Muscle layer of colon (tissue), 2 donors: ENCODE results near the gene UBE2J2.

Source experiments
- H3K27ac ChIP-seq: one replicate; pipeline ENCODE4 v1.7.0; 2013; ENCODE audit warnings: low read depth, mild to moderate bottlenecking, low read length, moderate library complexity
- H3K27me3 ChIP-seq, 2 donors: one replicate each; pipeline ENCODE4 v1.7.0; 2013; ENCODE audit warnings: low read length in 2 of 2, mild to moderate bottlenecking in 2 of 2; ENCODE audit not compliant: insufficient read depth in 2 of 2, control insufficient read depth in 1 of 2
- H3K36me3 ChIP-seq: one replicate; pipeline ENCODE4 v1.7.0; 2013; ENCODE audit warnings: mild to moderate bottlenecking, low read length; ENCODE audit not compliant: insufficient read depth
- H3K4me1 ChIP-seq: one replicate; pipeline ENCODE4 v1.7.0; 2013; ENCODE audit warnings: mild to moderate bottlenecking, low read length; ENCODE audit not compliant: insufficient read depth
- H3K4me3 ChIP-seq, 2 donors: one replicate each; pipeline ENCODE4 v1.7.0; 2013; ENCODE audit warnings: low read length in 2 of 2, low read depth in 1 of 2, mild to moderate bottlenecking in 1 of 2, moderate library complexity in 1 of 2
- H3K9ac ChIP-seq: one replicate; pipeline ENCODE4 v1.7.0; 2013; ENCODE audit warnings: low read length
- H3K9me3 ChIP-seq: one replicate; pipeline ENCODE4 v1.7.0; 2013; ENCODE audit warnings: mild to moderate bottlenecking, low read length
- donor health status: abdominal sarcoma.
- donor health status: Adenocarcinoma of cecum.

UBE2J2 gene

DNA sequence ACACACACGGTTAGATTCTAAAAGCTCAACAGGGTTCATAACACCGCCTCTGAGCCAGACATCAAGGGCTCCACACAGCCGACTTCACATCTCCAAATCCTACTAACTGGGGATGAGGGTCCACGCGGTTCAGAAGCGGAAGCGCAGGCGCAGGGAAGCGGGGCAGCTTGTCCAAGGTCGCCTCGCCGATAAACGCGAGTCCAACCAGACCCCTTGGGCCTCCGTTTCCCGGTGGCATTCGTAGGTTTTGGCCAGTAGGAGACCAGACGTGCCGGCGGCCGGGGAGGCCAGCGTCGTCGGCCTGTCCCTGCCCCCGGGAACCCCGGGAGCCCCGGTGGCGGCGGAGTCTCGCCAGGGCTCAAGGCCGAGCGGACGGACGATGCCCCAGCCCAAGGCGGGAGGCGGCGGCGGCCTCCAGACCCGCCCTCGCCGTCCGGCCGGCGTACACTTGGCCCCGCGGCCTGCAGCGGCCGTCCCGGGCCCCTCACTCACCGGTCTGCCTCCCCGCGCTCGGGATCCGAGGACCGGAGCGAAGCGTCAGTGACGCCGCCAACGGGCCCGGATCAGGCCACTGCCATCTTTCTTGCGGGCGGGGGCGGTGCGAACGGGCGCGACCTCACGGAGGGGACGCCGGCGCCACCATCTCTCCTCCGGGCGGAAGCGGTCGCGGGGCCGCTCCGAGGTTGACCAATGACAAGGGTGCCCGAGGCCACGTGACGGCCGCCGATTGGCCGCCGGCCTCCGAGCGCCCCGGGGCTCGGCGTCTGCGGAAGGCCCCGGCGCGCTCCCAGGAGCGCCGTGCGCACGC is 42.0 kb downstream of the UBE2J2 start, which contains the start of gene SDF4:
Gene SDF4, minus strand, starts transcription at position 602 of the 808 bp plus-strand sequence. CDS start 3,229 bp downstream, outside the sequence.
- Histone ChIP-seq H3K27ac (peak within 1 kb of the TSS; percentile 75), H3K9me3 (no peaks in the 10 kb centered on the region), H3K36me3 (peaks cover 17% of the 10 kb centered on the region), H3K9ac (peak within 1 kb of the TSS; percentile 76), H3K4me3 (peak within 1 kb of the TSS; percentile 66 to 99), H3K4me1 (peaks cover 25% of the 10 kb centered on the region), H3K27me3 (peaks cover 0 to 2% of the 10 kb centered on the region in 2 donors)

- Histone ChIP-seq H3K9ac (peak overlapping the region; percentile 76), H3K27ac (peak overlapping the region; percentile 75), H3K36me3 (peaks cover 19% of the 10 kb centered on the region), H3K27me3 (no peaks in the 10 kb centered on the region), H3K4me3 (peak overlapping the region; percentile 66 to 99), H3K4me1 (peaks cover 25% of the 10 kb centered on the region), H3K9me3 (no peaks in the 10 kb centered on the region)
Observed at GRCh38 chr1:1230656-1231399, 42.8 kb downstream of the UBE2J2 start.

- Histone ChIP-seq H3K36me3 (peaks cover 30% of the 10 kb centered on the region), H3K9me3 (no peaks in the 10 kb centered on the region), H3K4me1 (peaks cover 25% of the 10 kb centered on the region), H3K9ac (no peak overlapping the region), H3K27me3 (no peaks in the 10 kb centered on the region), H3K27ac (no peak overlapping the region), H3K4me3 (peak overlapping the region in 1 of 2 donors; percentile 99)
Observed at GRCh38 chr1:1229770-1230169, 43.9 kb downstream of the UBE2J2 start.

DNA sequence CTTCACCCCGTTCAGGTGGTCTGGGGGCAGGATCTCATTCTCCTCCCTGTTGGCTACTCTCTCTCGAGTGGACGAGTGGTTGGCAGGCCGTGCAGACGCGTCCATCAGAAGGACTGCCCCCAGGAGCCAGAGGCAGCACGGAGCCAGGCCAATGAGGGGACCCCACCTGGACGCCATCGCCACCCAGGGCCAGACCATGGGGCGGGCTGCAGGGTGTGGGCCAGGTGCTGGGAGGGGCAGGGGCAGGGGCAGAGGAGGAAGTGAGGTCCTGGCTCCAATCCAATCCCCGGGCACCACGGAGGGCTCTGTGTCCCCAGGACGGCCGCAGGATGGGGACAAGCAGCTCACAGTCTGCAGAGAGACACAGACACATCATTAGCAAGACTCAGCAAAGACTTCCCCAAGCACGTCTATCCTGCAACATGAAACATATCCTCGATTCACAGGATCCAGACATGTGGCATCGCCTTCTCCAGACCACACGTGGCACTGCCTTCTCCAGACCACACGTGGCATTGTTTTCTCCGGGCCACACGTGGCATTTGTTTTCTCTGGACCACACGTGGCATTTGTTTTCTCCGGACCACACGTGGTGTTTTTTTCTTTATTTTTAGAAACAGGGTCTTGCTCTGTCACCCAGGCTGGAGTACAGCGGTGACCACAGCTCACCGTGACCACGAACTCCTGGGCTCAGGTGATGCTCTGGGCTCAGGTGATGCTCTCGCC is 44.9 kb downstream of the UBE2J2 start:
- H3K4me1 ChIP-seq, result peaks cover 25% of the 10 kb centered on the region
- H3K4me3 ChIP-seq, result no peak overlapping the region
- no peaks in the 10 kb centered on the region for H3K27me3 ChIP-seq
- H3K9me3 ChIP-seq, result no peaks in the 10 kb centered on the region
- no peak overlapping the region for H3K27ac ChIP-seq
- no peak overlapping the region for H3K9ac ChIP-seq
- peaks cover 25% of the 10 kb centered on the region for H3K36me3 ChIP-seq

DNA sequence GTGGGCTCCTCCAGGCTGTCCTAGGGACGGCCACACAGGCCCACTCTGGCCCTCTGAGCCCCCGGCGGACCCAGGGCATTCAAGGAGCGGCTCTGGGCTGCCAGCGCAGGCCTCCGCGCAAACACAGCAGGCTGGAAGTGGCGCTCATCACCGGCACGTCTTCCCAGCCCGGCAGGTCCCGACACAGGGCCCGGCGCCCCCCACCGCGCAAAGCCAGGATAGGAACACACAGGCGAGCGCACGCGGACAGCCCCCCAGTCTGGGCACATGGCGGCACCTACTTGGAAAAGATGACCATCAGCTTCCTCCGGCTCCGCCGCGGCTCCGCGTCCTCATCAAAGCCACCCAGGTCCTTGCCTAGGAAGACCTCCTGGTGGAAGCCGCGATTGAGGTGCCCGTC is 45.5 kb downstream of the UBE2J2 start:
- no peak overlapping the region for H3K9ac ChIP-seq
- peaks cover 25% of the 10 kb centered on the region for H3K4me1 ChIP-seq
- peaks cover 26% of the 10 kb centered on the region for H3K36me3 ChIP-seq
- no peak overlapping the region for H3K4me3 ChIP-seq
- no peaks in the 10 kb centered on the region for H3K9me3 ChIP-seq
- no peak overlapping the region for H3K27ac ChIP-seq
- H3K27me3 ChIP-seq, result no peaks in the 10 kb centered on the region

GRCh38 chr1:1227386-1227785 is 46.3 kb downstream of the UBE2J2 start:
- Histone ChIP-seq H3K27me3 (no peaks in the 10 kb centered on the region), H3K27ac (no peak overlapping the region), H3K9ac (no peak overlapping the region), H3K4me3 (no peak overlapping the region), H3K9me3 (no peaks in the 10 kb centered on the region), H3K36me3 (peaks cover 34% of the 10 kb centered on the region), H3K4me1 (peaks cover 21% of the 10 kb centered on the region)

- Histone ChIP-seq H3K27me3 (no peaks in the 10 kb centered on the region), H3K4me1 (peaks cover 21% of the 10 kb centered on the region), H3K36me3 (peaks cover 35% of the 10 kb centered on the region), H3K9ac (no peak overlapping the region), H3K4me3 (no peak overlapping the region), H3K9me3 (no peaks in the 10 kb centered on the region), H3K27ac (no peak overlapping the region)
Observed at GRCh38 chr1:1226566-1227362, 46.9 kb downstream of the UBE2J2 start.

DNA sequence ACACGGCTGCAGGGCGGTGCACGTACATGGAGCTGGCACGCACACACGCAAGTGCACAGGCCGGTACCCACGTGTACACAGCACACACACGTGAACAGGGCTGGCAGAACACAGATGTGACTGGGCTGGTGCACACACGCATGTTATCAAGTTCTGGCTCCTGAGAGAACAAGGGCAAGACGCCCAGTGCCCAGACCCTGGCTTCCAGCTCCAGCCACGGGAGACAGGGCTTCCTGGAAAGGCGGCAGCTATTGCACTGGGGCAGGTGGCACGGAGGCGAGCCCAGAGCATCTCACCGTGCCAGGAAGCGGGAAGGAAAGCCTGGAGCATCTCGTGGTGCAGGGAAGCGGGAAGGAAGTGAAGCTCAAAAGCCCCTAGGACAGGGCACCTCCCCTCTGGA is 47.7 kb downstream of the UBE2J2 start:
- Histone ChIP-seq H3K4me3 (no peak overlapping the region), H3K9ac (no peak overlapping the region), H3K36me3 (peaks cover 39% of the 10 kb centered on the region), H3K27me3 (no peaks in the 10 kb centered on the region), H3K9me3 (no peaks in the 10 kb centered on the region), H3K4me1 (peaks cover 17% of the 10 kb centered on the region), H3K27ac (no peak overlapping the region)

GRCh38 chr1:1225238-1225845 is 48.3 kb downstream of the UBE2J2 start:
- H3K9me3 ChIP-seq, result no peaks in the 10 kb centered on the region
- peaks cover 39% of the 10 kb centered on the region for H3K36me3 ChIP-seq
- no peak overlapping the region for H3K4me3 ChIP-seq
- H3K9ac ChIP-seq, result no peak overlapping the region
- H3K27me3 ChIP-seq, result no peaks in the 10 kb centered on the region
- H3K4me1 ChIP-seq, result peaks cover 12% of the 10 kb centered on the region
- no peak overlapping the region for H3K27ac ChIP-seq

DNA sequence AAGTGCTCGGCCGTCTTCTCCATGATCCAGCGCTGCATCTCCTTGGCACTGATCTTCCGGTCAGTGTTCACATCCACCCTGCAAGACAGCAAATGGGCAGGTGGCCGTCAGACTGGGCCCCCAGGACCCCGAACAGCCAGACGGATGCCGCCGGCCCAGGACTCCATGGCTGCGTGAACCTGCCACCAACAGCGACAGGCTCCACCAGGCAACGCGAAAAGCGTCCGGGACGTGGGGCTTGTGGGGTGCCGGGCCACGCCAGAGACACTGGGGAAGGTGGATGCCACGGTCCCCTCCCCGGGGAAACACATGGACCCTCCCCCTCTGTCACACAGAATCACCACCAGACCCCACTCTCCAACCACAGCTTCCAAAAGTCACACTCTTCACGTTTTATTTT is 49.8 kb downstream of the UBE2J2 start:
- no peaks in the 10 kb centered on the region for H3K9me3 ChIP-seq
- H3K27ac ChIP-seq, result no peak overlapping the region
- H3K36me3 ChIP-seq, result peaks cover 39% of the 10 kb centered on the region
- no peak overlapping the region for H3K4me3 ChIP-seq
- H3K27me3 ChIP-seq, result no peaks in the 10 kb centered on the region
- no peaks in the 10 kb centered on the region for H3K4me1 ChIP-seq
- H3K9ac ChIP-seq, result no peak overlapping the region
